ENCODE measurements around the gene PHKG2.

The PHKG2 gene

DNA sequence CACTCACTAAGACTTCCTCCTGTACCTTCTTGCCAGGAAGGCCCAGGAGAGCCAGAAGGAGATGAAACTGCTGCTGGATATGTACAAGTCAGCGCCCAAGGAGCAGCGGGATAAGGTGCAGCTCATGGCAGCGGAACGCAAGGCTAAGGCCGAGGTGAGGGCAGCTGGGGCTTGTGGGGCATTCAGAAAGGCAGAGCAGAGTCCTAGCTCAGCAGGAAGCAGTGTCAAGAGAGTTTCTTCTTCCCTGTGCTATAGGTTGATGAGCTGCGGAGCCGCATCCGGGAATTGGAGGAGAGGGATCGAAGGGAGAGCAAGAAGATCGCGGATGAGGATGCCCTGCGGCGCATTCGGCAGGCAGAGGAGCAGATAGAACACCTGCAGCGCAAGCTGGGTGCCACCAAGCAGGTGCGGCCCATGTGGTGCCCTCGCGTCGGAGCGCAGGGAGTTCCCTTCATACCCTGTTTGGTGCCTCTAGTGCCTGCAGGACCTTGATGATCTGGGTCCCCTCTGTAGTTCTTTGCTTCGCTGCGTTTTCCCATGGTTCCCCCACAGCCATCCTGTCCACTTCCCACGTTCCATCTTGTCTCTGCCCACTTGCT lies 20.5 kb downstream of the PHKG2 start:
- Histone ChIP-seq H3K9me3 (ENCODE audit: control insufficient read depth, low read length) (no peaks in the 10 kb centered on the region), H3K9ac (no peak overlapping the region), H3K27ac (no peak overlapping the region), H3K4me2 (ENCODE audit: low read length) (no peak overlapping the region), H3K4me3 (ENCODE audit: low read depth, low read length) (no peak overlapping the region), H3K36me3 (ENCODE audit: control insufficient read depth, insufficient read depth, low read length) (no peaks in the 10 kb centered on the region), H3K27me3 (ENCODE audit: control insufficient read depth, insufficient read depth, low read length) (no peaks in the 10 kb centered on the region), H3K79me2 (no peaks in the 10 kb centered on the region), H3K4me1 (no peaks in the 10 kb centered on the region), H2AFZ (no peak overlapping the region)
- no peak for TF ChIP-seq CTCF (IDR thresholded peaks at IDR 0.05)

DNA sequence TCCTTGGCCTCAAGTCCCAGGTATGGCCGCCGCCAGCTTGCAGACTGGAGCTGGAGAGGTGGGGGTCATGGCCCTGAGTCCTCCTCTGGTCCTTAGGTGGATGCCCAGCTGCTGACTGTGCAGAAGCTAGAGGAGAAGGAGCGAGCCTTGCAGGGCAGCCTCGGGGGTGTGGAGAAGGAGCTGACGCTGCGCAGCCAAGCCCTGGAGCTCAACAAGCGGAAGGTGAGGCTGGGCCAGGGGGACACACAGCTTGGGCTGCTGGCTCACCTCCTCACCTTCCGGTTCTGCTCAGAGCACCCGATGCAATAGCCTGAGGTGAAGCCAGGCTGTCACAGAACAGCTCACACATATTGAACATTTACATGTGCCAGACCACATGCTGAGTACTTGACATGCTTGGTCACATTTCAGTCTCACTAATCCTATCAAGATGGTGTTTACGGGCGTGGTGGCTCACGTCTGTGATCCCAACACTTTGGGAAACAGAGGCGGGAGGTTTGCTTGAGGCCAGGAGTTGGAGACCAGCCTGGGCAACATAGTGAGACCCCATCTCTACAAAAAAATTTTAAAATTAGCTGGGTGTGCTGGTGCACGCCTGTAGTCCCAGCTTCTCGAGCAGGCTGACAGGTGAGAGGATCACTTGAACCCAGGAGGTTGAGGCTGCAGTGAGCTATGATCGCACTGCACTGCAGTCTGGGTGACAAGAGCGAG lies 21.3 kb downstream of the PHKG2 start:
- no peaks in the 10 kb centered on the region for H3K4me1 ChIP-seq
- no peak overlapping the region for H3K4me3 ChIP-seq (ENCODE audit: low read depth, low read length)
- no peak for TF ChIP-seq CTCF (IDR thresholded peaks at IDR 0.05)
- H2AFZ ChIP-seq: no peak overlapping the region
- H3K27me3 ChIP-seq (ENCODE audit: control insufficient read depth, insufficient read depth, low read length): no peaks in the 10 kb centered on the region
- H3K36me3 ChIP-seq (ENCODE audit: control insufficient read depth, insufficient read depth, low read length): no peaks in the 10 kb centered on the region
- H3K79me2 ChIP-seq: no peaks in the 10 kb centered on the region
- no peak overlapping the region for H3K9ac ChIP-seq
- H3K9me3 ChIP-seq (ENCODE audit: control insufficient read depth, low read length): no peaks in the 10 kb centered on the region
- no peak overlapping the region for H3K4me2 ChIP-seq (ENCODE audit: low read length)
- H3K27ac ChIP-seq: no peak overlapping the region

DNA sequence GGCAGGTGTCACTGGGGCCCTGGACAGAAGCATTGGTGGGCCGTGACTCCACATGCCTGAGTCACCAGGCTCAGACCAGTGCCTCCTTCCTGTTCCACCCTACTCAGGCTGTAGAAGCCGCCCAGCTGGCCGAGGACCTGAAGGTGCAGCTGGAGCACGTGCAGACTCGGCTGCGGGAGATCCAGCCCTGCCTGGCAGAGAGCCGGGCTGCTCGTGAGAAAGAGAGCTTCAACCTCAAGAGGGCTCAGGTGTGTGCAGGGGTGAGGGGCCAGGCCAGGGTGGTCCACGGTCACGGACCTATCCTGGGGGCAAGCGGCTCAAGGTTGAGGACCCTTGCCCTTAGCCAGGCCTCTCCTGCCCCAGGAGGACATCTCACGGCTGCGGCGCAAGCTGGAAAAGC lies 23.5 kb downstream of the PHKG2 start:
- TF ChIP-seq CTCF (IDR thresholded peaks at IDR 0.05): no peak
- no peak overlapping the region for H3K27ac ChIP-seq
- no peaks in the 10 kb centered on the region for H3K27me3 ChIP-seq (ENCODE audit: control insufficient read depth, insufficient read depth, low read length)
- no peak overlapping the region for H2AFZ ChIP-seq
- no peak overlapping the region for H3K4me2 ChIP-seq (ENCODE audit: low read length)
- no peaks in the 10 kb centered on the region for H3K79me2 ChIP-seq
- no peaks in the 10 kb centered on the region for H3K36me3 ChIP-seq (ENCODE audit: control insufficient read depth, insufficient read depth, low read length)
- no peak overlapping the region for H3K9ac ChIP-seq
- H3K4me1 ChIP-seq: peaks cover 8% of the 10 kb centered on the region
- no peaks in the 10 kb centered on the region for H3K9me3 ChIP-seq (ENCODE audit: control insufficient read depth, low read length)
- H3K4me3 ChIP-seq (ENCODE audit: low read depth, low read length): no peak overlapping the region

DNA sequence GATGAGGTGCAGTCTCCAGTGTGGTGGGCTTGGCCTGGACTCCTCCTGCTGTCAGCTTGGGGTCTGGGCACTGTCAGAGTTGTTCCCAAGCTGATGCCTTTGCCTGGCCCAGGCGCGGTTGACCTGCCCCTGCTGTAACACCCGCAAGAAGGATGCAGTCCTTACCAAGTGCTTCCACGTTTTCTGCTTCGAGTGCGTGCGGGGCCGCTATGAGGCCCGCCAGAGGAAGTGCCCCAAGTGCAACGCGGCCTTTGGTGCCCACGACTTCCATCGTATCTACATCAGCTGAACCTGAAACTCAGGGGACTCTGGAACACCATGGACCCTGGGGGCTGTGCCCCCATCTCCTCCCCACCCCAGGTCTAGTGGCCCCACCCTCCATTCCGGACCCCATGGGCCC lies 25.6 kb downstream of the PHKG2 start:
- H3K4me2 ChIP-seq (ENCODE audit: low read length): no peak overlapping the region
- no peaks in the 10 kb centered on the region for H3K79me2 ChIP-seq
- no peak overlapping the region for H3K9ac ChIP-seq
- H3K4me3 ChIP-seq (ENCODE audit: low read depth, low read length): peak overlapping the region; percentile 1
- H3K27me3 ChIP-seq (ENCODE audit: control insufficient read depth, insufficient read depth, low read length): no peaks in the 10 kb centered on the region
- H3K36me3 ChIP-seq (ENCODE audit: control insufficient read depth, insufficient read depth, low read length): no peaks in the 10 kb centered on the region
- H2AFZ ChIP-seq: no peak overlapping the region
- TF ChIP-seq CTCF (IDR thresholded peaks at IDR 0.05): no peak
- H3K9me3 ChIP-seq (ENCODE audit: control insufficient read depth, low read length): no peaks in the 10 kb centered on the region
- H3K4me1 ChIP-seq: peaks cover 28% of the 10 kb centered on the region
- H3K27ac ChIP-seq: no peak overlapping the region
